Activated CD8-positive, alpha-beta memory T cell treated with anti-CD3 and anti-CD28 coated beads, Interleukin-2, amount 50 U/mL, for 4 hours (primary cell): ENCODE results near the gene KIDINS220.
"Not testable (repeated sequence)": the region's sequence is repeated elsewhere in the genome, so short reads cannot be mapped to it uniquely, and the experiment has no call there.

Experiments
- DNase-seq: peaks from one replicate; pipeline ENCODE4 v3.0.0-alpha.2; 2020

Gene KIDINS220

DNA sequence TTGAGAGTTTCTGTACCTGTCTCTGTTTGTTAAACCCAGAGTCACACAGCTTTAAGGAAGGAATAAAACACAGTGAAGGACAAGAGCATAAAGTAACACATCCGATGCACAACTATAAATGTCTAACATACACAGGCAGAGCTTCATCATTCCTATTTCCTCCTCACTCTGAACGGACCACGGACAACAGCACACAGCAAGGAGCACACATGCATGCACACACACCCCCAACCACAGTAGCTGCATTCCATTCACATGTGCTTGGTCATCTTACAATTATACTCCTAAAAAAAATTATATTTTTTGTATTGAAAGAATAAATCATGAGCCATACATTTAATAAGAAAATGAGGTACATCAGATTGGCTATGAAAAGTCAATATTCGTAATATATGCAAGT, 97.3 kb downstream of the KIDINS220 start:
- DNase-seq: no peak

DNA sequence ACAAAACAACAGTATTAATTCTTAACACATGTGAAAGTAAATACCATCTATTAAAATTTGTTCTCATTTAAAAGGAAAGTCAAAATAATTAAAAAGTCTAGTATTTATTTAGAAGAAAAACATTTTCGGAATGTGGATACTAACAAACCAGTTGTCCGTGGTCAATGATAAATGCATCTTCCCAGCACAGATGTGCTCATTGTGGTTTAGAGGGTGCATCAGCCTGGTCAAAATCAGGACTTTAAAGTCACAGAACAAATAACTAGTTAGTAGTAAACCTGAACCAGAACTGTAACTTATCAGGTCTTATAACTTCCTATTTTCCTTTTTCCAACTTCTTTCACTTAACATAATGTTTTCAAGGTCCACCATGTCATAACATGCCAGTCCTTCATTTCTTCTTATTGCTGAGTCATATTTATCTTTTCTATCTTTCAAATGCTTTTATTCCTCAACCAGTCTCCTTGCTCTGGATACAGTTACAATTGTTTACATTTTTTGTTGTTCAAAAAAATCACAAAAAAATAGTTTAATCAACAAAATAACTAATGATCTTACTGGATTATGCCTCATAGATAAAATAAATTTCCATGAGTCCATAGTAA, 99.7 kb downstream of the KIDINS220 start:
- no peak for DNase-seq

DNA sequence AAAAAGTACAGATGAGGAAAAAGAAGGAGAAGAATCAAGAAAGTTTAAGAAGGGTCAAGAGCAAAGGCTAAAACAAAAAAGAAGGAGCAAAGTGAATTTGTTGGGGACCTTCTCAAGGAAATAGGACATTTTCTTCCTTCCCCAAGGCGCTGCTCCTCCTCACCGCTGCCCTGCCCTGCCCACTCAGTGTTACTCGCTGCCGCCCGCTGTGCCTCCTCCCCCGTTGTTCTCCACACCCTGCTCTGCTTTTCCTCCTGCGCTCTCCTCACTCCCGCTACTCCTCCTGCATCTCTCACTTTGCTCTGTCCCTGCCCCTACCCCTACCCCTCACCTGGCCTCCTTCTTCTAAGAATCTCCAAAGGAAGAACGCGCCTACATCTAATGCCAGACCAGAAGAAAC, 104.8 kb downstream of the KIDINS220 start:
- no peak for DNase-seq

DNA sequence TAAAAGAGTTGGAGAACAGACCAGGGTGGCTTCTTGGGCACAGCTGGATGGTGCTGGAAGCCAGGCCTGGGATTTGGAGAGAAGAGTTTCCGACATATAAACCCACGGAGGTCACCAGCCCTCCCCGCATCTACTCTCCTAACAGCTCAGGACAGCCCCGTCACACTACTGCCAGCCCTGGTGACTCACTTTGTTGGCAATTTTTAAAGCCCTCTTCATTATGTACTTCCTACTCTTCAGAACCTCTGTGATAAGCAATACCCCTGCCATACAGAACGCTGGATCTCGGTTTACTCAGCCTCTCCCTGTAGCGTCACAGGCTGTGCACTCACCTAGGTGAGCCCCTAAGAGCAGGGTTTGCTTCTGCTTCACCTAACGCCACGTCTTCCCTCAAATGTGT, 107.5 kb downstream of the KIDINS220 start:
- no peak for DNase-seq

DNA sequence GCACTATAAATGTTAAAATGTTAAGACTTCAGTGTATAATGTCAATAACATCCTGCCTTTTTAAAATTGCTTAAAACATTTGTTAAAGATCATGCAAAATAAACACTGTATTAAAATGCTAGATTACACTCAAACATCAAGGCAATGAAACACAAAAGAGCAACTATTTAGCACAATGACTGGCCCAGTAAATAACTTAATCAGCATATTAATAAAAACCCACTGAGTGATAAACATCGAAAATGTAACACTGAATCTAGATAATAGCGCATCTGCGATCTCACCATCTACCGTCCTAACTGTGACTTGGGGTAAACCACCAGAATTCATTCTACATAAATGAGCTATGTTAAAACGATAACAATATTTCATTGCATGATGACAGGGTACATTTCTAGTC, 108.3 kb downstream of the KIDINS220 start:
- DNase-seq: not testable (repeated sequence)

DNA sequence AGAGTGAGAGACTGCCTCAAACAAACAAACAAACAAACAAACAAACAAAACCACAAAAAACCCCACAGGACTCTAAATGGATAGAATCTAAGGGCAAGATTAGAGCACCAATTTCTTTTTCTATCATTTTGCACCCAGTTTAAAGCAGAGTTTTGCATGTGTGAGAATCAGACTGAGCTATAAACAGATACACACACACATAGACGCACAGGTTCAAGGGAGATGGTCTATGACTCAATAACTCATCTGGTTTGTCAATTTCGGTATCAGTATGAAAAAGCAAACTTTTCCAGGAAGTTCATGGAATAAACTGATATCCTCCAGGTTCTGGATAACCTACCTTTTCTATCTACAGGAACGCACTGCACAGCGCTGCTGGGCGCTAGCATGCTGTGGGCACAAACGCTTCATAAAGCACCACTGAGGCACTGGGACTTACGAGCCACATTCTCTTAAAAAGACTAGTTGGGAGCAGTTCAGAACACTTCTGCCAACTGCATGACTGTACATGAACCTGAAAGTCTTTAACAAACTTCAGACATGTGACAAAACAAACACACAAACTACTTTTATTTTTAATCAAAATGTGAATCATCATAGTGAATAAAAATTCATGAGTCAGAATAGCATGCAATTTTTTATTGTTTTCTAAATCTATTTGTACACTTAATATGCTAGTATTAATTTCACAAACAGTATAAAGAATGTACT, 109.0 kb downstream of the KIDINS220 start:
- DNase-seq: no peak

DNA sequence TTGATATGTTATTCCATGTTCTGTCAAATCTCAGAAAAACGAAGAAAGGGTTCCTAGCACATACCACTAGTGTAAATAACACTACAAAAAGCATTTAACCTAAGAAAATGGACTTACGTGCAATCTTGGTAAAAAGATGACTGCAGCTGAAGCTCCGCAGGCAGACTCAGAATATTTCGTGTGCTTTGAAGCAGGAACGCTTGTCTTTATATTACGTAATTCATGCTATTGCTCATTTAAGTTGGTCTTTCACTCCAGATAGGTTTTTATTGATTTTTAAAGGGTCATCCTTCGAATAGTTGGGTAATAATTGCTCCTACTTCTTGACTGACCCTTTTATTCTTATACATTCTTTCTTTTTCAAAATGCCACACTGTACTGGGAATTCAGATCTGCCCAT, 111.6 kb downstream of the KIDINS220 start:
- DNase-seq: no peak

DNA sequence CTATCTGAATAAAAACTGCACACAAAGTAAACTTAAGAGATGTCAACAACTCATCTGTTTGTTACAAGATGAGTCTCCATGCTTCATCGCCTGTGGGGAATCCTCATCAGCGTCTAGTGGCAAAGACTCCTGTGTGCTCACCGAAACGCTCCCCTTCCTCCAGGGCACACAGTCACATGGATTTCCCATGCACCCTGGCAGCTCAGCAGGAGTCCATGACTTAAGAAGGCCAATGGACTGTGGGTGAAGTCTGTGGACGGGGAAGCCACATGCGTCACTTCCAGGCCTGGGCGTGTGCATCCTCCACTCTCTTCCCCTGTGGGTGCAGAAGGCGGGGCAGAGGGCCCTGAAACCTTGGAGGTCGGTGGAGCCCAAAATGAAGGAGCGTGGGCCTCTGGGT, 114.4 kb downstream of the KIDINS220 start:
- no peak for DNase-seq

DNA sequence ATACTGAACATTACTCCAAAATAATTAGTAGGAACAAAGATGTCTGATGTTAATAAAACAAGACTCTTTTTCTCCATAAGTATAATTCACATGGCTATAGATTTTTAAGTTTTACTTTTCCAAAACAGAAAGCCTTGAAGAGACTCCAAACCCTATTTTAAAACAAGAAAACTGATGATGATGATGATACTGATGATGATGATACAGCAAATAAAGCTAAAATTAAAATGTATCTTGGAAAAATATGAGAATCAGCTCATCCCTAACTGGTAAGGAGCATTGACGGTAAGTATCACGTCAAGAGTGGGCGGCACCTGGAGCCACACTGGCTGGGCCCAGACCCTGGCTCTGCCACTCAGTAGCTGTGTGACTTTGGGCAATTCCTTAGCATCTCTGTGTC, 116.0 kb downstream of the KIDINS220 start:
- no peak for DNase-seq

DNA sequence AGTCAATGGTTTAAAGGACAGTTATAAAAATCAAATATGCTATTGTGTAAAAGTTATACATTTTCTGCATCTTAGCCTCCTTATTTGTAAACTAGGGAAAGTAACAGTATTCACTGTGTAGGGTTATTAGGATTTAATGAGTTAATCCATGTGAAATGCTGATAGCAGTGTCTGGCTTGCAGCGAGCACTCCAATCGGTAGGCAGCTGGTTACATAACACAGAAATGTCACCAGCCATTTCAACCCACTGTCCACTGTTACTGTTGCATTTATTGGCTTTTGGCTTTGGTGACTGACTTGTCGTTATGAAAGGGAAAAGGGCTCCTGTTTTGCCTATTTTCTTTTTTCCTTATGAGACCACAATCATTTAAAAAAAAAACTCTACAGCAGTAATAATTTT, 116.7 kb downstream of the KIDINS220 start:
- no peak for DNase-seq

DNA sequence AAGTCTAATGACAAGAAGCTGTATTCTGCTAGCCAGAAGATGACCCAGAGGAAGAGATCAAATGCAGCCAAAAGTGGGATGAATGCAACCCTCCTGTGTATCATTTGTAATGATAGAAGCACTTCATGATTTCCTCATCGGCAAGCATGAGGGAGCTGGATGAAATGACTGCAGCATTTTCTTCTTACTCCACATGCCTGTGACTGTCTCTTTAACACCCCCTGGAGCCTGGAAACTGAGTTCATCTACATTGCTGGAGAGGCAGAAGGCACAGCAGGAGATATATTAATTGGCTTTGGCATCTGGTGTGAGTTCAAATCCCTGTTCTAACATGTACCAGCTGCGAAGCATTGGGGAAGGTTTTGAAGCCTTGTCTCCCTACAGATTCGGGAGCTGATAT, 117.9 kb downstream of the KIDINS220 start:
- DNase-seq: no peak

DNA sequence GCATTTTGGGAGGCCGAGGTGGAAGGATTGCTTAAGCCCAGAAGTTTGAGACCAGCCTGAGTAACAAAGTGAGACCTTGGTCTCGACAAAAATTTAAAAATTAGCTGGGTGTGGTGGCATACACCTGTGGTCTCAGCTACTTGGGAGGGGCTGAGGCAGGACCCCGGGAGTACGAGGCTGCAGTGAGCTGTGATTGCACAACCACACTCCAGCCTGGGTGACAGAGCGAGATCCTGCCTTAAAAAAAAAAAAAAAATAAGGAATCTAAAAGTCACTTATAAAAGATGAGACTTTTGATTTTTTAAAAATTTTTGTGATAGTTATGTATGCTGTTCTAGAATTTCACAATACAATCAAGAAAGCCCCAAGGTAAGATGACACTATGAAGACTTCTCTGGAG, 122.4 kb downstream of the KIDINS220 start:
- no peak for DNase-seq

DNA sequence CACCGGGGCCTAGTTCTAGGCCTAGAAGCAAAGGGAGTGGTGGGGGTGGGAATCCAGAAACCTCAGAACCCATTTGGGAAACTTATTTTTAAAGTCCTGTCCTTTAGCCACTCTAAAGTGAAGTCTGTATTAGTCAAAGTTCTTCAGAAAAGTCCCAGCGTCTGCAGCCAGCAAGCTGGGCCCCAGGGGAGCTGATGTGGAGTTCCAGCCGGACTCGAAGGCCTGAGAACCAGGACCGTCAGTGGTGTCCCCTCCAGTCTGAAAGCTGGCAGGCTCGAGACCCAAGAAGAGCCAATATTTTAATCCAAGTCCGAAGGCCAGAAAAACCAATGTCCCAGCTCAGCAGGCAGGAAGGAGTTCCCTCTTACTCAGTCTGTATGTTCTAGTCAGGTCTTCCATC, 123.1 kb downstream of the KIDINS220 start:
- DNase-seq: no peak

DNA sequence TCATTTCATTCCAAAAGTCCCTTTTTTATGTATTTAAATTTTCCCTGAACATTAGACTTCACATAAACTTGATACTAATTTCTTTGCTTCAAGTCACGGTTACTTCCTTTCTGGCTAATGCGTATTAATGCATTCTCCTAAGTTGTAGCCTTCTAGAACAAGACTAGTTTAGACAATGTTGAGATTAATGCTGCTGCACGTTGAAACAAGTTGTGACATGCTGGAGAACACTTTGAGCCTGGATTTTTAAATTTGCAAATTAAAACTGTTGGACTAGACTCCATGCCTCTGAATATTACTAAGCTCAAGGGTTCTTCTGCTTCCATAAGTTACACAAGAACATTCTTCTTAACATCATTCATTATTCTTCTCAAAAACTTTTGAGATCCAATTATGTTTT, 126.5 kb downstream of the KIDINS220 start:
- no peak for DNase-seq

DNA sequence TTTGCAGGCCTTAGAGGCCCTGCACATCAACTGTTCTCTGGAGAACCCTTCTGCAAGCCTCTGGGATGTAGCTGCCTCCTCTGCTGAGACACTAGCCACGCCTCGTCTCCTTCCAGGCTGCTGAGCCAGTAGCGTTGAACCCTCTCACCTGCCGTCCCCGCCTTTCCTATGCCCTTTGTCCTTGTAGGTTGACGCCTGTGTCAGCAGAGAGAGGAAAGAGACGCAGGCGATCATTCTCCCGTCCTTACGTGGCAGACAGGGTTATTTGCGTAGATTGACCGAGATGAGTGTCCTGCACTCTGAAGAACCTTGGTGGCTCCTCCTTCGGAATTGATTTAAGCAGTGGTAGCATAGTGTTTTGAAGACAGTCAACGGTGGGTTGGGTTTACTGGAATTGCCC, 127.8 kb downstream of the KIDINS220 start:
- DNase-seq: no peak

DNA sequence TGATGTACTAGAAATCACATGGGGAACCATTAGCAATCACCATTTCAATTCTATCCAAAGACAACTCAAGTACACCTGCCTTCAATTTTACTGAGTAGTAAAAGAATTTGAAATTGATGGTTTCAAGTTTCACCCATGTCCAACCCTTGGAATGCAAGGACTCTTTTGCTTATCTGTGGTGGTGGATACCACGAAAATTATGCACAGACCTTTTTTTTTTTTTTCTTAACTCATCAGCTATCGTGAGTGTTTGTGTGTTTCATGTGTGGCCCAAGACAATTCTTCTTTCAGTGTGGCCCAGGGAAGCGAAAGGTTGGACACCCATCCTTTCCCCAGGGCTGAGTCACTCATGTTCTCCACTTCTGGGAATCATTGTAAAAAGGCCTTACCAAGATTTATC, 132.5 kb downstream of the KIDINS220 start:
- no peak for DNase-seq

DNA sequence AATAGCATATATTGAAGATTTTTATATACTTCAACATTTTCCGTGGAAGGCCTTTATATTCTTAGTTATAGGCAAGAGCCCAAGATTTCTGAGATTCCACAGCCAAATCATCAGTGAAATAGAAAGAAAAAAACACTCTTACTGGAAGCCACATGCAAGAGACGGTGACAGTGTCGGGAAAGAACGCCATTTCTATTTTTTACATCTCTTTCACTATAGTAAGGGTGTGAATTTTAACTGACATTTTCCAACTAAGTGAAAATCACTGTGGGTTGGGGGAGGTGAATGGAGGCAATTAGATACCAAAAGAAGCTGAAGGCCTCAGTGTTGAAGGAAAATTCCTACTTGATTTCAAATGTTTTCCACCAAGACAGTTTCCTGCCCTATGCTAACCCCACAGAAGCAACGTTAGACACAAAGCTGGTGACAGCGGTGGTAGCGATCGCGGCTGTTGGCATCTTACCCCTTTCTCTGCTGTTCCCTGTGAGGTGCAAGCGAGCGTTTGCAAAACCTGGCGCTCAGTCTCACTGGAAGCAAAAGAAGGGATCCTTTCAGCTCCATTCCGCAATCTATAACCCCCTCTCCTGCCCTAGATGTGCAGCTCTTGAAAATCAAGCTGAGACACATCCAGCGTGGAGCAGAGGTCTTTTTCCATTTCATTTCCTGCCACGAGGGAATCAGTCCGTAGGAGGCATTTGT, 135.6 kb downstream of the KIDINS220 start:
- no peak for DNase-seq

DNA sequence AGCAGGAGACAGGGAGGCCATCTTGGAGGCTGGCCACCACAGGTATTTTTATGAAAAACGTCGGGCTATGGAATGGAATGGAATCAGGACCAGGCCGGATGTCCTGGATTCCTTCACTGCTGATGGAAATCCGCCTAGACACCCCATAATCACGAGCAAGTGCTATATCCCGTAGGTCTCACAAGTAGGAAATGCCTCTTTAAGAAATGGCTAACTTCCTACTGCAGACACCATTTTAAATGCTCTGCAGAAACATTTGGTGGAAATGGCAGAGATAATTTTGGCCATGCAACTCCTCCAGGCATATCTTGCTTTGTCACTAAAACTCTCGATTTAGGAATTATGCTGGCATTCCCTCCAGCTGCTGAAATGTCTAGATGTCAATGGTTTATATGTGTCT, 137.6 kb downstream of the KIDINS220 start:
- no peak for DNase-seq

DNA sequence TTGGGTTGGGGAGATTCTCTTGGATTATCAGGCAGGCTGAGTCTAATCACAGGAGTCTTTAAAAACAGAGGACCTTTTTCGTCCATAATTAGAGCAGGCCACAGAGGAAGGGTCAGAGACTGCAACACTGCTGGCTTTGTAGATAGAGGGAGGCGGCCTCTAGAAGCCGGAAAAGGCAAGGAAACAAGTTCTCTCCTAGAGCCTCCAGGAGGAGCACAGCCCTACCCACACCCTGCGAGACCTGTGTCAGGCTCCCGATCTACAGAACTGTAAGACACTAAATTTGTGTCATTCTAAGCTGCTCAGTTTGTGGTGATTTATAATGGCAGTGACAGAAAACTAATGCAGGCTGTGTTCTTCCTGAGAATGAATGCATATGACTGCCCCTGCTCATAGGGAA, 140.2 kb downstream of the KIDINS220 start:
- DNase-seq: no peak

DNA sequence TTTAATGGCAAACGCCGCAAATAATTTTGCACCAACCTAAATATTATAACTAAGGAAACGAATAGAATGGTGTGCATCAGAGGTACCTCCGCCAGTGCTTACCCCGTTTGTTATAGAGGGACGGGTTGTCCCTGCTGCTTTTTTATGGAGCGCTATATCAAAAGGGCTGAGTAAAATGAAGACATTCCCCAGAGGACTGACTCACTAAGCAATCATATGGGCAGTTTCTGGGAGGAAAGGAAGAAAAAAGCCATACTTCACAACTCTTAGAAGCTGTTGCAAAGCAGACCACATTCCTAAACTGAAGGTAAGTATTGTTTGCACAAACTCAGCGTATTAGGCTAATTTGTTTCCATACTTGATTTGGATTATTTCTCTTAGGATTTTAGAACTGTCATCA, 142.7 kb downstream of the KIDINS220 start:
- DNase-seq: no peak

DNA sequence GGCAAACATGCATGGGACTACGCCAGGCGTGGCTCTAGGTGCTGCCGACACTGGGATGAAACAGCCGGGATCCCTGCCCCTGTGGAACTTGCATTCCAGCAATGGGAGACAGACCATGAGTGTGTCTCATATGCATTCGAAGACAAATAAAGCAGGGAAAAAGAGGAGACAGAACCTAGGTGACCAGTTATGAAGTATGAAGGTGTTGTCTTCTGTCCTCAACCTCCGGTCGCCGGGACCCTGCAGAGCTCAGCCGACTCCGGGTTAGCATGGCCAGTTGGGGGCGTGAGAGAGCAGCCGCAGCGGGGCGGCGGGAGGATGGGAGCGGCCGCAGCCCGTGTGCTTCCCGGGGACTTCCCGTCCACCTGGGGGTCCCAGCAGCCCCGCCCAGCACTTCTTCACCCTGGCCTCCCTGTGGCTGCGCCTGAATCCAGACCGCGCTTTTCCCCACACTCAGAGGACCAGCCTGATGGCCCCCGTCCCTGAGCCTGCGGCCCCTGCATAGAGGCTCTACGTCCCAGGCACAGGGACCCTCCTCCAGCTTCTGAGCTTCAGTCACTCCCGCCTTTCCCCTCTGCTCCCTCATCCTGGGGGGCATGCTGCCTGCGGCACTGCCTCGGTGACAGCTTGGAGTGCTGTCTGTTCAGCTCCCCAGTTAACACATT, 144.1 kb downstream of the KIDINS220 start:
- no peak for DNase-seq

DNA sequence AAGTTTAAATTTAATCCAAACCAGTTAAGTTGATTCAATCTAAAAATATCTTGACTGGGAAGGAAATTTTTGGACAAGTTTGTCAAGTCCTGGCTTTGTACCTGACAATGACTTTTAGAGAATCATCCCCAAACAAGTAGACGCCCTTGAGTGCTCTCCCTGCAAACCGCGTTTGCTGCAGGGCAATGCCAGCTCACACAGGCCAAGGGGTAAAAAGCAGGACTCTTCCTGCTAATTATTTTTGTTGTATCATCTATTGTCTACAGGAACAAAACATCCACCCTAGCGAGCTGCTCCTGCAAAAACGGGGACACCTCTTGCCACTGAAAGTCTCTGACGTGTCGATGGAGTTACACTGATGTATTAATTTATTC, 144.6 kb downstream of the KIDINS220 start:
- no peak for DNase-seq

DNA sequence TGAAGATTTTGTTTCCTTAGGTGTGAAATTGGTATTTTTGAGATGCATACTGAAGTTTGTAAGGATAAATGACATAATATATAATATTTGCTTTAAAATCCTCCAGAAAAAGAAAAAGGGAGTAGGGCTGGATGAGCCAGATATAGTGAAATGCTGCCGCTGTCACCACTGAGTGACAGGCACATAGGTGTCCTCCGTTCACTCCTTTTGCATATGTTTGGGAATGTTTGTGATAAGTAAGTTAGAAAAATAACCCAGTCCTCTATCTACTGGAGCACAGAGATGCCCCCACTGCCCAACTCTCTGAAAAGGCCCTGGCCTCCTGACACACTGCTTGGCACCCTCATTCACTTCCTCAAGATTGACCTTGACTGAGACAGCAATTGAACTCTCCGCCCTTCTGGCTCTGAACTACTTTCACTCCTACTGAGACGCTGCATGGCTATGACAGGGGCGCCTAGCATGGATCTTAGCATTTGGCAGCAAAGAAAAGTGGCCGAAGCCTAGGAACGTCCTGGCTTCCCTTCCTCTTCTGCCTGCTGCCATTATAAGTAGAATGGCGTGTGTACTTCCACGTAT, 145.5 kb downstream of the KIDINS220 start:
- no peak for DNase-seq
